DMS53 treated with DMSO at 0.1 percent for 48 hours (cell line): ENCODE data around the gene WBP2.

Experiments
- DNase-seq: peaks from one replicate; lab custom pipeline; 2025; ENCODE audit not compliant: unreplicated experiment; lab: John Stamatoyannopoulos, UW

The WBP2 gene

GRCh38 chr17:75855310-75856061, at the start of gene WBP2:
TSS of gene WBP2 (minus strand) at chr17:75855335. CDS start at chr17:75855297, 38 bp downstream.
- peak; percentile 99 for DNase-seq

- no peak for DNase-seq
Measured at GRCh38 chr17:75902406-75902805, 47.3 kb upstream of the WBP2 start.

- DNase-seq: no peak
Measured at GRCh38 chr17:75901727-75902126, 46.6 kb upstream of the WBP2 start.

DNA sequence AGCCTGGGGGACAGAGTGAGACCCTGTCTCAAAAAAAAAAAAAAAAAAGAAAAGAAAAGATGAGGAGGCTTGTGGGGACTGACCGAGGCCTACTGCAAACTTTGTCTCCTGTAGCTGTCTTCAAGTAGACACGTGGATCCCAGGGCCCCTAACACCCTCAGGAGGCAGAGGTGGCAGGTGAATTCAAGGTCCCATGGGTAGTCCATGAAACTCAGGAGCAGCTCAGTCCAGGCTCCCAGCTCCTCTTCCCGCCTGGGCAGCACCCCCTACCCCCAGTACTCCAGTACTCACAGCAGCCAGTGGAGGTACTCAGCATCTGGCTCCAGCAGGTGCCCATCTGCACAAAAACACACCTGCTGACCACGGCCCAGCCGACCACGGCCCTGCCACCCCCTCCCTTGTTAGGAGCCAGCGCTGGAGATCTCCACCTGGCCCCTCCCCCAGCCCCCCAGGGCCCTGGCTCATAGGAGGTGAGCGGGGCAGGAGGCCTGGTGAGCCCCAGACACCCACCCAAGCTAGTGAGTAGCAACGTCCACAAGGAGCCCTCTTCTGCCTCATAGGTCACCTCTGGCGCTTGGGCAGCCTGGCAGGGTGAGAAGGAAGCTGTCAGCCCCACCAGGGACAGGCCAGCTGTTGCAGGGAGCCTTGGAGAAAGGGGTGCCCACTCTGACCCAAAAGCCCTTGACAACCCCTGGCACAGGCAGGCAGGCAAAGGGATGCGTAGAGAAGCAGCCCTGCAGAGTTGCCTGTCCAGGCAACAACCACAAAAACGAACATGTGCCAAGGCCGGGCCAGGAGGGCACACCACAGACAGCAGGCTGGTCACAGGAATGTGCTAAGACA, 45.8 kb upstream of the WBP2 start:
- DNase-seq: no peak

GRCh38 chr17:75899767-75900468, 44.8 kb upstream of the WBP2 start:
- DNase-seq: no peak

GRCh38 chr17:75899353-75899752, 44.2 kb upstream of the WBP2 start:
- no peak for DNase-seq

GRCh38 chr17:75898791-75899190, 43.7 kb upstream of the WBP2 start:
- DNase-seq: no peak

DNA sequence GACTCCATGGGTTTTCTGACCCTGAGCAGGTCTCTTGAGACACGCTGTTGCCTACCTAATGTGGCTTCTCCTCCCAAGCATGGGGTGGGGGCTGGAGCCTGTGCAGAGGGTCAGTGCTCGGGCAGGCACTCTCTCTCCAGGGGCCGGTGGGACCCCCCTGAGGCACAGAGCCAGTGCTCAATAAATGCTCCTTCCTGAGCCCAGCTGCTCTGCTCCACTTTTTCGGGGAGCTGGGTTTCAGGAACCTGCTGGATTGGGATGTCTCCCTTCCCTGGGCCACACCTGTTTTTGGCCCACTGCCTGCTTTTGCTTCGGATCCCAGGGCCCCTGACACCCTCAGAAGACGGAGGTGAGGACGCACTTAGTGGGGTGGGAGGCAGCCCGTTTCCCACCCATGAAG, 42.9 kb upstream of the WBP2 start:
- DNase-seq: no peak

GRCh38 chr17:75897160-75898019, 42.3 kb upstream of the WBP2 start:
- DNase-seq: no peak

GRCh38 chr17:75896415-75897159, 41.5 kb upstream of the WBP2 start, which contains the start of gene TRIM65:
TSS of gene TRIM65 (minus strand) at chr17:75896951. CDS start at chr17:75896937, 14 bp downstream.
- DNase-seq: peak; percentile 68

- DNase-seq: no peak
Measured at GRCh38 chr17:75895370-75896155, 40.4 kb upstream of the WBP2 start.

DNA sequence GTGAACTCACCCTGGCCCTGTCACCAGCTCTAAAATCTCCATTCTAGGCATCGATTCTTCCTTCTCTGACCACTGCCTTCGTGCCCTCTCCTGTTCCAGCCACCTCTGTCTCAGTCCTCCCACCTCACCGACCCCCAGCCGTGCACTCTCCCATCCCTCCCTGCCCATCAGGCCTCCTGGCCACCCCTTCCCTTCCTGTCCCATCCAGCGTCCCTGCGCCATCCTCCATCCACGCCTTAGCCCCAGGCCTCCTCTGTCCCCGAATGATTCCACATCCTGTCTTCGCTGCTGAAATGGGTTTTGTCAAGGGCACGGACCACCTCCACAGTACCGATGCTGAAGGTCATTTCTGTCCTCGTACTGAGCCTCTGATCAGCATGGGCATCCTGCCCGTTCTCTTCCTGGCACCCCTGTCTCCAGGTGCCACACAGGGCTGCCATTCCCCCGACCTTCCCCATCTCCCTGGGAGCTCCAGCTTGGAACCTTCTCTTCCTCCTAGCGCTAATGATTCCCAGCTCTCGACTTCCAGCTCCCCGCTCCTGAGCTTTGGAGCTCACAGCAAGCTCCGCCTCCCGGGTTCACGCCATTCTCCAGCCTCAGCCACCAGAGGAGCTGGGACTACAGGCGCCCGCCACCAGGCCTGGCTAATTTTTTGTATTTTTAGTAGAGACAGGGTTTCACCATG, 39.1 kb upstream of the WBP2 start:
- no peak for DNase-seq

GRCh38 chr17:75893305-75894048, 38.3 kb upstream of the WBP2 start:
- DNase-seq: no peak

DNA sequence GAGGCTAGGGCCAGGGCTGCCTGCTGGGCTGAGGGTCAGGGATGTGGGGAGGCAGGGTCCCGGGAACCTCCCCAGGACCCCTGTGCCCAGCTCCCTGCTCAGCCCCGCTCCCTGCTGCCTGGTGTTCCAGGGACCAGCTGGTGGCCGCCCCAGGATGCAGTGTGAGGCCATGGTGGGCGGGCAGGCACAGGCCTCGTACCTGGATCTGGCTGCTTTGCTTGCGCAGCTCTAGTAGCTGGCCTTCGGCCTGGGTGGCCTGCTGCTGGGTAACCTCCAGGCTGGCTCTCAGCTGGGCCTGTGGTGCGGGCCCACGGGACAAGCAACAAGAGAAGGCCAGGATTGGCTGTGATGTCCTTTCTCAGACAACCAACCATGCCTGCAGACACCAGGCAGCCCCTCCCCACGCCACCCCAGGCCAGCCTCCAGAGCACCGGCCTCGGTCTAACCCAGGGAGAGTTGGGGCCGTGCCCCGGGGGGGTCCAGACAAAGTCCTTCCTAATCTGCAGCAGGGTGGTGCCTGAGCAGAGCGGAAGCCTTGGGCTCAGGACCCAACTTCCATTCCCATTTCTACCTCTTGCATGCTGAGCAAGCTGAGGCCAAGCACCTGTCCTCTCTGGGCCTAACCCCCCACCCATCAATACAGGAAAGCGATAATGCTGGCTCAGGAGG, 37.6 kb upstream of the WBP2 start:
- no peak for DNase-seq

DNA sequence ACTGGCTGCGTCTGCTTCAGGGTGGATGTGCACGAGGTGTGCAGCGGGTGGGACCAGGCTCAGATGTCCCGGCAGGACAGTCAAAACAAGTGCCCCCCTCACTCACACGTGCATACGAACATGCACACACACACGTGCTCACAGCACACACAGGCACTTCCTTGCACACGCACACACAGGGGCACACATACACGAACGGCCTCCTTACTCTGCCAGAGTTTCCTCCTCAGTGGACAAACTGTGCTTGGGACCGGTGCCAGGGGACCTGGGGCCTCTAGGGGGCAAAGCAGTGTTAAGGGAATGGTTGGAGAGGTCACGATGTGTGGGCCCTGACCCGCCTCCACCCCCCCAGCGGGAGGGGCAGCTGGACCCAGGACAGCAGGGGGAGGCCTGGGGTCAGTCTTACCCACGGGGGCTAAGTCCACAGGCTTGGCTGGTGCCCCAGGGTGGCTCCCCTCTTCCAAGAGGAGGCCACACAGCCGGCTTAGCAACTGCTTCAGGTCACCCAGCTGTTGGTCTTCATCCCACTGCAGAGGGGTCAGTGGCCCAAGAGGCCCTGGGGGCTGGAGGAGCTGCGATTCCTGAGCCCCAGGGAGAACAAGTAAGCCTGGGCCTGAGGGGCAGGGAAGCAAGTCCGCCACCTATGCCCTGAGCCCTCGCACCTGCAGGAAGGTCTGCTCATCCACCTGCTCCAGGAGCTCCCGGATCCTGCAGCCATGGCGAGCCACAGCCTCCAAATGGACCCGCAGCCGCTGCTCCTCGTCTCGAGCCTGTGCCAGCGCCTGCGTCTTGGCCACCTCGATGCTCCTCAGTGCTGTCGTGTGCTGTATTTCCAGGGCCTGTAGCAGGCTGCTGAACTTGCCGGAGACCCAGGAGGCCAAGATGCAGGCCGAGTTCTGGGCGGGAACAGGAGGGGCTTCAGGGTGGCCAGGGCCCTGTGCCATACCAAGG, 36.7 kb upstream of the WBP2 start:
- DNase-seq: no peak

- no peak for DNase-seq
Measured at GRCh38 chr17:75891022-75891604, 36.0 kb upstream of the WBP2 start.
